AG04450 (cell line): ENCODE measurements around the gene EIF4E3. TPM values are rescaled to one million over a fixed set of nuclear protein-coding genes. Genes with fewer than 3 reads are reported as not detected.

Experiments
- CTCF ChIA-PET: fragments of 300-600, 350-600 bp; formaldehyde crosslinking; extraction: SDS; loops from one replicate; lab custom pipeline; 2022; ENCODE audit warnings: antibody characterized with exemption, inconsistent platforms; lab: Charles Lee
- POLR2A ChIA-PET: fragments of 350-600 bp; formaldehyde crosslinking; extraction: SDS; loops from one replicate; lab custom pipeline; 2021; ENCODE audit warnings: antibody characterized with exemption, inconsistent platforms; lab: Yijun Ruan, JAX
- DNase-seq: peaks from one replicate; pipeline ENCODE4 v3.0.0-alpha.2; 2011; ENCODE audit warnings: low read depth, low spot score
- H3K27ac ChIP-seq: one replicate; pipeline ENCODE4 v1.5.1; 2012; ENCODE audit warnings: low read depth, low read length, control low read depth
- H3K27me3 ChIP-seq: one replicate; pipeline ENCODE4 v1.6.0; 2012; ENCODE audit warnings: low read length; ENCODE audit not compliant: control insufficient read depth, insufficient read depth
- H3K4me3 ChIP-seq: 2 replicates; pipeline ENCODE4 v1.5.1; 2011; ENCODE audit warnings: mild to moderate bottlenecking, low read depth, low read length, control low read depth
- H3K9me3 ChIP-seq: 2 replicates; pipeline ENCODE4 v1.5.1; 2012; ENCODE audit warnings: low read length; ENCODE audit not compliant: control insufficient read depth, insufficient read depth
- polyA plus RNA-seq: library from polyadenylated mRNA; depleted of rRNA; stranded (reverse); fragments of >200 nt; gene quantifications from 2 replicates; pipeline ENCODE4 v1.2.3, GENCODE V29; 2011
- TF ChIP-seq, protein P1 (sequence below): IDR thresholded peaks from 2 replicates; pipeline ENCODE4 v1.5.1; 2011; ENCODE audit warnings: low read depth, low read length, control low read depth, inconsistent platforms

Gene EIF4E3
- polyA plus RNA-seq, 1 experiment = 2.3 TPM

DNA sequence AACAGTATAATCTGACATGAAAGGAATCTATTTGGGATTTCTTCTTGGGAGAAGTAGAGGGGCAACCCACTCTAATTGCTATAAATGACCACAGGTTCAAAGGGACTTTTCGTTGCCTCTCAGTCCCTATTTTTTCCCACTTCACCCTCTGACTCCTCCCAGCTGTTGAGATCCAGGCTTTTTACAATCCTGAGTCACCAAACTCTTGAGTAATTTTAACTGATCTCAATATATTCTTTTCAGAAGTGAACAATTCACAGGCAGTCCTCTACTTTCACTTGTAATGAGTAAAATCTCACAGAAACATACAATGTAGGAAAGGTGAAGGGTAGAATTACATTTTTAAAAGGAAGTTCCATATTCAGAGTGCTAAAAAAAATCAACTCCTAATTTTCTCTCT, 44.6 kb downstream of the EIF4E3 start:
- H3K27ac ChIP-seq = no peak overlapping the region
- ChIA-PET POLR2A (no interaction called here), CTCF (interaction anchor here (0.5 to 2.3 kb wide), 31 partner anchors 9 to 1617 kb away, joined by 3 to 38 read pairs (median 4); partner anchors contain the start of gene FOXP1)
- H3K27me3 ChIP-seq = no peaks in the 10 kb centered on the region
- no peaks in the 10 kb centered on the region for H3K9me3 ChIP-seq
- H3K4me3 ChIP-seq = no peak overlapping the region
- TF ChIP-seq, protein P1, sequence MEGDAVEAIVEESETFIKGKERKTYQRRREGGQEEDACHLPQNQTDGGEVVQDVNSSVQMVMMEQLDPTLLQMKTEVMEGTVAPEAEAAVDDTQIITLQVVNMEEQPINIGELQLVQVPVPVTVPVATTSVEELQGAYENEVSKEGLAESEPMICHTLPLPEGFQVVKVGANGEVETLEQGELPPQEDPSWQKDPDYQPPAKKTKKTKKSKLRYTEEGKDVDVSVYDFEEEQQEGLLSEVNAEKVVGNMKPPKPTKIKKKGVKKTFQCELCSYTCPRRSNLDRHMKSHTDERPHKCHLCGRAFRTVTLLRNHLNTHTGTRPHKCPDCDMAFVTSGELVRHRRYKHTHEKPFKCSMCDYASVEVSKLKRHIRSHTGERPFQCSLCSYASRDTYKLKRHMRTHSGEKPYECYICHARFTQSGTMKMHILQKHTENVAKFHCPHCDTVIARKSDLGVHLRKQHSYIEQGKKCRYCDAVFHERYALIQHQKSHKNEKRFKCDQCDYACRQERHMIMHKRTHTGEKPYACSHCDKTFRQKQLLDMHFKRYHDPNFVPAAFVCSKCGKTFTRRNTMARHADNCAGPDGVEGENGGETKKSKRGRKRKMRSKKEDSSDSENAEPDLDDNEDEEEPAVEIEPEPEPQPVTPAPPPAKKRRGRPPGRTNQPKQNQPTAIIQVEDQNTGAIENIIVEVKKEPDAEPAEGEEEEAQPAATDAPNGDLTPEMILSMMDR = no peak
- no peak for DNase-seq

DNA sequence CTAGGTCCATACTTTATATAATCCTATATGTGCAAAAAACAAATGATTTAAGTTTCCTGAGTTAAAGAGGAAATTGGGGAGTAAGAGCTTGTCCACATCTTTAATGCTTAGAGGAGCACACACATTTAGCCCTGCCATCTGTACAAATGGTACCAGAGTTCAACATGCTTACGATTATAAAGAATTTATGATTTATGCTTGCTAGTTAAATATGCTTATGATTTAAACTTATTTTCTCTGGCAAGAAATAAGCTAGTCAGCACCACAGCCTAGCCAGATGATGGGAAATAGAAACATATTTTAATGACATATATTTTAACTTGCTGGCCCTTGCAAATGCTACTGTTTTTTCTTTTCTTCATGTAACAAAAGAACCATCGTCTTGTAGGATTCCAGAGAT, 48.3 kb downstream of the EIF4E3 start:
- H3K27me3 ChIP-seq = no peaks in the 10 kb centered on the region
- TF ChIP-seq, protein P1 = no peak
- DNase-seq = no peak
- ChIA-PET POLR2A (no interaction called here), CTCF (no interaction called here)
- no peak overlapping the region for H3K4me3 ChIP-seq
- no peak overlapping the region for H3K27ac ChIP-seq
- no peaks in the 10 kb centered on the region for H3K9me3 ChIP-seq

DNA sequence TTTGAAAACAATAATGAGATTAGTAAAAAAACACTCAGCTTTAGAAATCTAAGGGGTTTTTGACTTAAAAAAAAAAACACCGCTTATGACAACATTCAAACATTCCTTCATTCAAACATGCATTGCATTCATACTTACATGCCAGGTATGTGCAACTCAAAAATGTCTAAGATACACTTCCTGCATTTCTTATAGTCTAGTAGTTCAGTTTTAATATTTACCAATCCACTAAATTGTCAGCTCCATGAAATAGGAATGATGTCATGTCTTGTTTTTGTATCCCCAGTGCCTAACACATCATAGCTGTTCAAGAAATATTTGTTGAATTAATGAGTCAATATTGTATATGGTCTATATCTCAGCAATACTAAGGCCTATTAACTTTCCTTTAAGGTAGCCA, 51.7 kb downstream of the EIF4E3 start:
- no peak for DNase-seq
- Histone ChIP-seq H3K27ac (no peak overlapping the region), H3K4me3 (no peak overlapping the region), H3K27me3 (no peaks in the 10 kb centered on the region), H3K9me3 (no peaks in the 10 kb centered on the region; the same call in 1 of the 2 replicates)
- CTCF ChIA-PET = interaction anchor here (0.6 to 1.6 kb wide), 5 partner anchors 16 to 428 kb away, joined by 3 to 4 read pairs (median 3); no protein-coding TSS in a partner anchor
- POLR2A ChIA-PET = interaction anchor here (0.6 kb wide), 1 partner anchor 1230 kb away, joined by 4 read pairs; no protein-coding TSS in a partner anchor
- TF ChIP-seq, protein P1 = no peak

GRCh38 chr3:71672807-71673206, 52.4 kb downstream of the EIF4E3 start:
- ChIA-PET CTCF (interaction anchor here (0.6 to 0.7 kb wide), 2 partner anchors 17 to 81 kb away, joined by 3 read pairs; no protein-coding TSS in a partner anchor), POLR2A (no interaction called here)
- Histone ChIP-seq H3K9me3 (no peaks in the 10 kb centered on the region; the same call in 1 of the 2 replicates), H3K4me3 (no peak overlapping the region), H3K27me3 (no peaks in the 10 kb centered on the region), H3K27ac (no peak overlapping the region)
- DNase-seq = no peak
- TF ChIP-seq, protein P1 = no peak

DNA sequence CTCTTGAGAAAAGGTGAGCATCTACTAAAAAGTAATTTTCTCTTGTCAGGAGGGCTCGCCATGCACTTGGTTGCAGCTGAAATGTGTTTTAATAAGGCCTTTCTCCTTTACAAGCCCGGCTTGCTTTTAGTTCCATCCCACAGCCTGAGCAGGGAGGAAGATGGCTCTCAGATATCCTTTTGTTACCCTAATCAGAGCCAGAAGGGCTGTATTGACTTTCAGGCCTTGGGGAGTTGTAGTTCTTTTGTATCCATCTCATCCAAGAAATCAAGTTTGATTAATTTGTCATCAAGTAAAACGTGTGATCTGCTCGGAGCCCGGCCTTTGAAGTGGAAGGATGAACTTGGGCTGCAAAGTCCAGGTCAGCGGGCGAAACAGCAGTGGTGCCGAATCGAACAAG, 52.9 kb downstream of the EIF4E3 start:
- TF ChIP-seq, protein P1 = no peak
- ChIA-PET CTCF (no interaction called here), POLR2A (no interaction called here)

More for the DNA sequence above, 52.9 kb downstream of the EIF4E3 start:
- DNase-seq = no peak
- H3K9me3 ChIP-seq = no peaks in the 10 kb centered on the region; the same call in 1 of the 2 replicates
- H3K4me3 ChIP-seq = no peak overlapping the region
- no peak overlapping the region for H3K27ac ChIP-seq
- no peaks in the 10 kb centered on the region for H3K27me3 ChIP-seq
